ENCODE measurements around the gene DIAPH1.

The DIAPH1 gene

GRCh38 chr5:141476132-141476911, 142.5 kb downstream of the DIAPH1 start:
- no peak for DNase-seq

GRCh38 chr5:141475625-141476131, 143.1 kb downstream of the DIAPH1 start, which contains the start of gene PCDHGC3:
PCDHGC3 (plus strand) TSS chr5:141475966; CDS start chr5:141476117, 151 bp downstream.
- peak; percentile 76 for DNase-seq

GRCh38 chr5:141465351-141465750, 153.4 kb downstream of the DIAPH1 start:
- no peak for DNase-seq
